HG02588 (cell line): ENCODE data around the gene KDM4C.

Experiments
- ATAC-seq: cut with Tn5 transposase; IDR thresholded peaks from one replicate; pipeline ENCODE4 v1.9.1; 2021; ENCODE audit warnings: mild to moderate bottlenecking, moderate library complexity; ENCODE audit not compliant: unreplicated experiment

The KDM4C gene

DNA sequence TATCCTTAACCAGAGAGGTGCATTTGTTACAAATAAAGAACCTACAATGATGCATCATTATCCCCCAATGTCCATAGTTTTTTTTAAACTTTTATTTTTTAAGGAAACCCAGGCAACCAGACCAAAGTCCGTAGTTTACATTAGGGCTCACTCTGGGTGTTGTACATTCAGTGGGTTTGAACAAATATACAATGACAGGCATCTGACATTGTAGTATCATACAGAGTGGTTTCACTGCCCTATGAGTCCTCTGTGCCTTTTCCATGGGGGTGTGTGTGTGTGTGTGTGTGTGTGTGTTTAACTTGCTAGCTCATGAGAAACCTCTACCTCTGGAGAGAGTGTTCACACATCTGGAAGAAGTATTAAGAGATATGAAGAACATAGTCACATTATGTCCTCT, 141.5 kb downstream of the KDM4C start:
- ATAC-seq = no peak

DNA sequence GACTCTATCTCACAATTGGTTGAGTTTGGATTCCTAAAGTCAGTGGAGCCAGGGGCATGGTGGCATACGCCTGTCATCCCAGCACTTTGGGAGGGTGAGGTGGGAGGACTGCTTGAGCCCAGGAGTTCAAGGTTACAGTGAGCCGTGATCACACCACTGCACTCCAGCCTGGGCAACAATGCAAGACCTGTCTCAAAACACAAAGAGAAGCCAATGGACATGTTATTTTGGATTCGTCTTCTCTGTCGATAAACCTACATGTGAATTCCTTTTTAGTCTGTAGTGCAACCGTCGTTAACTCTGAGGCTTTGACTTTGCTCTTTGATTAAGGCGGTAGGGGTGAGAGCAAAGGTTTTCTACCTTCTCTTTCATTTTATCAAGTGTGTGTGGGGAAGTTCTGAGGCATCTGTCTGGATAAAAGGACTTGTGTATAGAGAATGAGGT, 142.7 kb downstream of the KDM4C start:
- ATAC-seq = no peak

DNA sequence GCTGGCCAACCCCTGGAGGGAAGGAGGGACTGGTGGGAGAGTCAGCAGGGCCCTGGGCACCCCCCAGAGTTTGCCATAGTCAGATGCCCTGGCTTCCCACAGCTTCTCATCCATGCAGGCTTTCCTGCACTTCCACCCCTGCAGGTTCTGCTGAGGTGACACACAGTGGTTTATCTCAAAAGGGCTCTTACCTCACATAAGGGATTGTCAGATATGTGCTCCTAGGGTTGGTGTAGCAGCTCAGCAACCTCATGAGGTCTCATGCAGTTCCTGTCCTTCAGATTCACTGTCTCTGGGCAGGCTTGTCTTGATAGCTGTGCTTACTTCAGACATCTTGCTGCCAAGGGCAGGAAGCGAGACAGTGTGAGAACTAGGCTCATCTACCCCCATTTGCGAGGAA, 143.4 kb downstream of the KDM4C start:
- ATAC-seq = no peak

DNA sequence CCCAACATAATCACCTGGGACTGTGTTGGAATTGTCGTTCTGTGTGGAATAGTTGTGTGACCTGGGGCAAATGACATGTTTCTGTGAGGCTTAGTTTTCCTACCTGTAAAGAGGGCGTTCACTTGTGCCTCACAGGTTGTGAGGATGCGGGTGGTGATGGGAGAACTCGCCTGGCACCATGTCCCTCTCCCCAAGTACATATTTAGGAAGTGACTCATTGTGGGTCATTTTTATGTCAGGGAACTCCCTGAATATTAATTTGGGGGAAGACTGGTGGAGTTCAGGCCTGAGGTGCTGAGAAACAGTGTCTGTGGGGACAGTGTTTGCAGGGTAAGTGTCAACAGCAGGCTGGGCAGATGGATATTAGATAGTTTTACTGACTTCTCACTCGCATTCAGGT, 144.7 kb downstream of the KDM4C start:
- ATAC-seq = no peak

DNA sequence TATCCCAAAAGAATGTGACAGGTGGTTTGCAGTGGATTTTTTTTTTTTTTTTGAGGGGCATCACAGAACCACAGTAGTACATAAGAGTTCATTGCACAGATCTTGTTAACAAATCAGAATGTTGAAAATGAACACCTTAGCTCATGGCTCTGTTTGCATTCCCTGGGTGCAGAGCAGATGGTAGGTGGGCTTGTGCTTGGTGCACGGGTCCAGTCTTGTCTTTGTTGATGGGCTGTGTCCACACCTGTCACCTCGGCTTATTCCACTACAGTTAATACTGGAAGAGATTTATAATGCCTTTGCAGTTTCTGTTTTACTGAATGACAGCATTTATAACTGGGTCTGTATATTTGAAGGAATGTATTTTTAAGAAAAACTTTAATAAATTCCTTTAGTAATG, 146.6 kb downstream of the KDM4C start:
- ATAC-seq = no peak

DNA sequence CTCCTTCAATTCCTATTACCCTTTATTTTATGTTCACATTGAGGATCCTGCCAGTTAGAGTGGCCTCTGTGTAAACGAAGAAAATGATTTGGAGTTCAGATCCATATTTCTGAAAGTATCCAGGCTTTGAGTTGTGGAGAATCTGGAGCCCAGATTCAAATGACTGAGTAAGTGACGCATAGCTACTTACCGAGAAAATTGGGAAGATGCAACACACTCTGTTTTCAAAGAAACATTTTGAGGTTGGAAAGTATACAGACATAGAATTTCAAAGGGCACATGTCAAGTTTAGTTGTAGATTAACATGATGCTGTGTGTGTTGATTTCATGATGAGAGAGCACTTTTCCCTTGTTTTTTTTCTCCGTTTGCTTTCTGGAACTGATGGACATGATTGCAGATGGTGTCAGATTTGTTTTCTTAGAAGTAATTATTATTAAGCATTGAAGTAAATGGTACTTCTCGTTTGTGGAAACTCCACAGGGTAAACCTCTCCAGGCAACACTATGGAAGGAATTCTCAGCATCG, 148.1 kb downstream of the KDM4C start:
- no peak for ATAC-seq

DNA sequence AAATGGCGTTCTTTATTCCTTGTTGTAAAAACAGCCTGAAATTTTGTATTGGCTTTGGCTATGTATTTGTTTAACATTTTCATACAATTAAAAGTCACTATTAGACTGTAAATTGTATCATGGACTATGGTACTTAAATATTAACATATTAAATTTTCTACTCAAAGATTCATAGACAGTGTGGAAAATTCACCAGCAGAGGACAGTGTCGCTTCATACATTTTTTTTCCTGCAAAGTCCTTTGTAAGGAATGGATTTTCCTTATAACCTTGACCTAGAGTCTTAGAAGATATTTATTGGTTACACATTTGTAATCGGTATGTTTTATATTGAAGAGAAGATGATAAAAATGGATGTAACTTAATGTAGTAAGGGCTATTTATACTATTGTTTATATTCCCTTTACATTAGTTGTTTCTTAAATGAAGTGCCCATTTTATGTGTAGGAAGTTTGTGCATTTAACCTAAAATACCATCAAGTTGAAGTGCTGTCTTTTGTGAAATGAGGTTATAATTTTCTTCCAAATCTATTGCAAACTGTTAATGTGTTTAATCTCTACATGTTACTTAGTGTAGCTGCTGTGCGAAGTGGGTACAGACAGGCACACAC, 150.1 kb downstream of the KDM4C start:
- no peak for ATAC-seq

DNA sequence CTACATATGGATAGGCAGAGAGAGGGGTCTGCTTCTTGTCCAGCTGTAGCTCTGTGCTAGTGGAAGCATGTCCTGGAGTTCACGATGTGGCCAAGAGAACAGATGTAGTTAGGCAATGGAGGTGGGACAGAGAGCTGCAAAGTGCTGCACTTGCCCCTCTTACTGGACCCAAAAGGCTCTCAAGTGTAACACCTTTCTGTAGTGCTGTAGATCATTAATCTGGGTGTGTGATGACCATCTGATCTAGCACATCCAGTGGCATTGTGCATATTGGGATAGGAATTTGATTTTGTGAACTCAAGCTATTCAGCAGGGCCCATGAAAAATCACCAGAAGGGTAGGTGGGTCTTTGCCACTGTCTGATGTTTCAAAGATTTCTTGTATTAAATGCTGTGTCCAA, 151.4 kb downstream of the KDM4C start:
- ATAC-seq = no peak

DNA sequence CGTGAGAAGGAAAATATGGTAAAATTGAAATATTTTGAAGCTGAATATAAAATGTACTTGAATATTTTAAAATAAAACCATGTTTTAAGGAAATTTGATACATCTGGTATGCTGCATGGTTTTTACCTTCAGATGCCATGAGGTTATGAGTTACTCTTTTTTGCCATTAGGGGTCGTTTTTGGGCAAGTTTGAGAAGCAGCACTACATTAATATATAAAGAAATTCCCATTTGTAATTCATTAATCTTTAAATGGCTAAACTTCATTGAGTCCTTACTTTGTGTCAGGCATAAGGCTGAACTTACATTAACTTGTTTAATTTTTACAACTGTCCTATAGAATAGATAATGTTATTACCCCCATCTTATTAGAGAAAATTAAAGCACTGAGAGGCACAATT, 152.3 kb downstream of the KDM4C start:
- no peak for ATAC-seq

DNA sequence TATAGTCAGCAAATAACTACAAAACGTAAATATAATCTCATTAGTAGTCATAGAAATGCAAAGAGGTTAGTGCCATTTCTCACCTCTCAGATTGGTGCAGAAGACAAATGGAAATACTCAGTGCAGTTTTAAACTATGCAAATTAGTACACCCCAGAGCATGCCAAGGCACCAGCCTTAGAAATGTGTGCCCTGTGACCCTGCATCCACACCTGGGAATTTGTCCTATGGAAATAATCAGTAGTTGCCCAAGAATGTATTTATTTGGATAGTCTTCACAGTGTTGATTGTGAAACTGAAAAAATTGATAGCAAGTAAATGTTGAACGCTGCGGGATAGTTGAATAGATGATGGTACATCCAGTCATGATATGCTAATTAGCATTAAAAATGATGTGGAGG, 152.7 kb downstream of the KDM4C start:
- no peak for ATAC-seq

DNA sequence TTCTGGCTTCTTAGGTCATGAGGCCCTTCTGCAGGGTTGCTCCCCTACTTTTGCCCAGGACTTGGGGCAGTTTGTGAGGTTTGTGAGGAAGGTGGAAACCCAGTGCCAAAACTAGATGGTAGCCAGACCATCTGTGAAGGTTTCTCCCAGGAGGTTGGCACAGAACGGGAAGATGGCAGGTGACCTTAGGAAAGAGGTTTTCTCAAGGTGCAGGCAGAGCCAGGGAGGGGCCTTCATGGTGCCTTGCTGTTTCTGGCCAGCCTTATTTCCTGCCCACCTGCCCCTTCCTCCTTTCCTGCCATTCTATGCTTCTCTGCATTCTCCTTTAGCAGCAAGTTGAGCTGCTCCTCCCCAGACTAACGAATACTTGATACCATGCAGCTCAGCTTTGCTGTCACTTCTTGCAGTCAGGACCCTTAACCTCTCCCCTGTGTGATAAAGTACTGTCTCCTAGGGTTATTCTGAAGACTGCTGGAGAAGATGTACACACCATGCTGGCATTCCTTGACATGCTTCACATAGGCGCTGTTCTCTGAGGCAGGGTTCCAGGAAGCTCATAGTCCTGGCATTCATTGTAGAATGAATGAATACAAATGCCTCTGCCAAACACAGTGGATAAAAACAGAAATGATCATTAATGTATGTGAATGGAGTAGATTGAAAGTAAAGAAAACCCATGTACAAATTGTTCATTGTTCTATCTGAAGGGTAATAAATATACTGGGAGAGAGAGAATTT, 154.3 kb downstream of the KDM4C start:
- ATAC-seq = no peak

DNA sequence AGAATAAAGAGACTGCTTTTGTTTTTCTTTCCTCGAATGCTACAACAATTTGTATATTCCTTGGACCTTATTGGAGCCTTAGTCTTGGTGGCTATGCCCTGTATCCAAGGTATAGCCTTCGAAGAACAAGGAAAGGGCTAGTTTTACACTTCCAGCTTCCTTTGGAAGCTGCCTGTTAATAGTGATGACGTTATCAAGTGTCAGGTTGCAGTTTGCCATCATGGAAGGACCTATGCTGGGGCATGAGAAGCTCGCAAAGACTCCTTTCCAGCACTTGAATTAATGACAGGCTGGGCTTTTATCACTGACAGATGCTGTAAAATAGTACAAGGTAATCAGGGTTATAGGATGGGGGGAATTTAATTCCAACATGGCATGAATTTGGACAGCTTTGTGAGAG, 157.9 kb downstream of the KDM4C start:
- no peak for ATAC-seq

DNA sequence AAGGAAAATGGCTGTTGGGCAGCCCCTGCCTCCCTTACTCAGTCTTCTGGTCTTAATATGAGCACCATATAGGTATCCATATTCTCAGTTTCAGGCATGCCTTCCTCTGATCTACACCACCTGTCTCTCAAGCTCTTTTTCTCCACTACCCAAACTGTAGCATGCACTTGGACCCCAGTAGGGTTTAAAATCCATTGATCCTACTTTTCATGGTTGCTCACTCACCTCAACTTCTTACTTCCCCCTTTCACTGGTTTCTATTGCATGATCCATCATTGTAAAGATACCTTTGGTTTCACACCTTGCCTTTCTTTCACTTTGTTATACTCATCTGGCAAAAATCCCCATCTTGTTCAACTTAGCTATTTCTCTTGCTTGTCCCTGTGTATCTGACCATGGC, 159.4 kb downstream of the KDM4C start:
- peak; percentile 83 for ATAC-seq

DNA sequence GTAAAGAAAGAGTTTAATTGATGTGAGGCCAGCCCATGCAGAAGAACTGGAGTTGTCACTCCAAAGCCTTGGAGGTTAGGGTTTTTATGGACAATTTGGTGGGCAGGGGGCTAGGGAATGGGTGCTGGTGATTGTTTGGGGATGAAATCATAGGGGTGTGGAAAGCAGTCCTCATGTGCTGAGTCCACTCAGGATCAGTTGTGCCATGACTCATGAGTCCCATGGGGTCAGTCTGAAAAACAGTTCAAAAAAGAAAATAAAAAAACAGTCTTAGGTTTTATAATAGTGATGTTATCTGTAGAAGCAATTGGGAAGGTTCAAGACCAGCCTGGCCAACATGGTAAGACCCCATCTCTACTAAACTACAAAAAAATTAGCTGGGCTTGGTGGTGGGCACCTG, 162.3 kb downstream of the KDM4C start:
- ATAC-seq = no peak

DNA sequence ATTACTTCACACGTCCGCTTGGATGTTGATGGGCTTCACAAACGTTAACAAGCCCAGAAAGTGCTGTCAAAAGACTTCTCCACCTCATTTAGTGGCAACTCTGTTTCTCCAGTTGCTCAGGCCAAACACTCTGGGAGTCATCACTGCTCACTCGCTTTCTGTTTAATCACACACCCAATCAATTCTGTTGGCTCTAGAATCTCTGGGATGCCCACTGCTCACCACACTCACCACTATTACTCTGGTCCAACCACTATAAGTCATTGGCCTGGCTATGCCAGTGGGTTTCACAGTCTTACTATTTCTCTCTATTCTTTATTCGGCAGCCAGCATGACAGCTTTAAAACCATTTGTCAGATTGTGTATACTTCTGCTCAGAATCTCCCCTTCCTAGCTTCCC, 163.5 kb downstream of the KDM4C start:
- ATAC-seq = no peak

DNA sequence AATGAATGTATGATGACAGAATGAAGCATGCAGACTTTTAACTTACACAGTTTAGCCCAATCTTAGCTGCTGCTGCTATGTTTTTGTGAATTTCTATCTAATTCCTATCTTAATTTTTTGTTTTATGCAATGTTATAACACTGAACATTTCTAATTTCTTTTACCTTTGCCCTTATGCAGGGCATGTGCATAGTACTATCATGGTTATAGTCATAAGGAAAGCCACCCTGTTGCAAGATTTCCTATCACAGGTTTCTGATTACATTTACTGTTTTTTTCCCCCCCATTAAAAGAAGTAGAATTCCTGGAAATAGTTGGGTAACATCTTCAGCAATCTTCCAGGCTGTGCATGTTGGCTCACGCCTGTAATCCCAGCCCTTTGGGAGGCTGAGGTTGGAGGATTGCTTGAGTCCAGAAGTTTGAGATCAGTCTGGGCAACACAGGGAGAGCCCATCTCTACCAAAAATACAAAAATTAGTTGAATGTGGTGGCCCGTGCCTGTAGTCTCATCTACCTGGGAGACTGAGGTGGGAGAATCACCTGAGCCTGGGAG, 164.4 kb downstream of the KDM4C start:
- no peak for ATAC-seq

DNA sequence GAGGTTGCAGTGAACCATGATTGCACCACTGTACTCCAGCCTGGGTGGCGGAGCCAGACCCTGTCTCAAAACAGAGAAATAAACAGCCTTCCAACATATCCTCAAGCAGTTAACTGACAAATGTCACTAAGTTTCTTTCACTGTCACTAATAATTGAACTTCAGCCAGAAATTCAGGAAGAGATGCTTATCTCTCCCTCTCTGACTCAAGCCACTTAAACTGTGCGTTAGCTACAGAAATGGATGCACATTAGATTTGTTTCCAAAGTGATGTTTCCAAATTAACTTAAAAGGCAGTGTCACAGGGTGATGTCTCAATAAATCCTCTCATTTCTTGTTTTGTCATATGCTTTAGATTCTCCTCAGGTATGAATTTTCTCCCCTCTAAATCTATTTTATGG, 164.9 kb downstream of the KDM4C start:
- ATAC-seq = no peak

DNA sequence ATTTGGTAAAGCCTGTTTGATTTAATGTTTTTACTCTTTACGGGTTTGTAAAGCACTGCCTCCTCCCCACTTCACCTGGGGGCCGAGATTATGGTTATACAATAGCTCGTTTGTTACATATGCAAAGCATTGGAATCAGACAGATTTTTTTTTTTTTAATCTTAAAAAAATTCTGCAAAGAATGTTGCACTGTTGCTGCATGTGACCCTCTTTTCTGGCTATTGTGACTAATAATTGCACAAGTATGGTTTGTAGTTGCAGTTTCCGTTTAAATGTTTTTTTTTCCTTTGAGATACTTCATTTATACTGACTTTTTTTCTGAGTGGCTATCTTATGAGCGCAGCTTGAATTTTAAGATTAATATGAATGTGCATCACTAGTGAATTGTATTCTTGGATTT, 165.3 kb downstream of the KDM4C start:
- ATAC-seq = no peak

DNA sequence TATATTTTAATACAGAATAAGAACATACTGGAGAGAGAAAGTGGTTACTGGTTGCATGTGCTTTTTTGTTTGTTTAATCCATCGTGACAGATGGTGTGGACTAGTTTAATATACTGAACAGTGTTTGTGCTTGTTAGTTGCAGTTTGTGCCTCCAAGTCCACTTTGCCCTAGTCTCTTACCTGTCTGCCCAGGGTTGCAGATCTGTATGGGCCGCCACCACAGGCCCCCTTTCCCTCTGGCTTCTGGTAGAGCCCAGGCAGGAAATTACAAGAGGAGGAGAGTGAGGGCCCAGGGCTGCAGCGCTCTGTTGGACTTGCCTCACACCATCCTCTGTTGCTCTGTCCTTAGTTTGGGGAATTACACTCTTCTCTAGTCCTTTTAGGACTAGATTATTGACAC, 166.4 kb downstream of the KDM4C start:
- no peak for ATAC-seq

DNA sequence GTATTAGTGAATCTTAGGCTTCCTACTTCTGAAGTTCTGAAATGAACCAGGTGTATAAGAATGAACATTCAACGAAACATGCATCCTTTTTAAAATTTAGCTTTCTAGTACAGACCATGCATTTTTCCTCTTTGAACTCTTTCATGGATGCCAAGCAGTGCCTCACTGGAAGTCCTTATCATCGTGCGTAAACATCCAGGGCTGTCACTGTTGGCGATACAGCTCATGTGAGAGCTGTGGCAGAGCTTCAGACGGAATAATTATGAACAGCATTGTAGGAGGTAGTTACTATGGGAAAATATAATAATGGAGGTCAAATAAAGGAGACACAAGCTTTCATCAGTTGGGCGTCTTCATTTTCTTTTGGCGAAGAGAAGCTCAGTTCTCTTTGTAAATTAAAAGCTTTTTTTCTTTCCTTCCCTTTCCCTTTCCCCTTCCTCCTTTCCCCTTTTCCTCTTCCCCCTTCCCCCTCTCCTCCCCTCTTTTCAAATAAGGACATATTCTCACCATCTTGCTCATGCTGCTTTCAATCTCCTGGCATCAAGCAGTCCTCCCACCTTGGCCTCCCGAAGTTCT, 167.3 kb downstream of the KDM4C start:
- ATAC-seq = no peak

DNA sequence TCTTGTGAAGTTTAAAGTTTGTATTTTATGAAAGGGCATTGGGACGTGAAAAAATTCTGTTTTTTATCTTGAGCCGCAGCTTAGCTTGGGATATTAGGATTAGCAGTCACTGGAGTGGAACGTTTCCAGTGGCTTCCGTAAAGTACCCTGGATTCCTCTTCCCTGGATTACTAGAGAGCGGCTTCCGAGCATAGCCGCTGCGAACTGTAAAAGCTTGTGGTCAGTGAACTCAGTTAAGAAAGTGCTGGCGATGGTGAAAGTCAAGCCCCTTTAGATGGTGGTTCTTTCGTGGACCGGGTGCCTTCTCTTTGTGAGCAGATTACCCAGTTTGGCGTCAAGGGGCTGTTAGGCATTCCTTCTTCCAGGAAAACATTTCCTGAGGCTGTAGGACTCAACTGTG, 168.1 kb downstream of the KDM4C start:
- no peak for ATAC-seq

DNA sequence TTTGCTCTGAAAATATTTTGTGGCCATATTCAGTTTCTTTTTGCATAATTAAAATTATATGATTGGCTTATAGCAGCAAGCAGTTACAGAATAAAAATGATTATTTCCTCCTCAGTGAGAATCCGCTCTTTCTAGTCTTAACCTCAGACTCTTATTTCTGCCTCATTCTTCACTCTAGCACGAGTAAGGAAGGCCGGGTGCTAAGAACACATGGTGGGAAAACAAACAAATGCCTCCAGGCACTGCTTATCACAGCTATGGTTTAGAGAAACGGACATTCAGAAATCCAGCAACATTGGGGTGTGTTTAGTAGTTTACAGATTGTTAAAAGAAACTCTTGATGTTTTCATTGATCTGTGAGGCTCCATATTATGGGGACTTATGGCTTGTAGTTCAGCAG, 168.7 kb downstream of the KDM4C start:
- ATAC-seq = no peak
